Fibroblast of gingiva (primary cell): ENCODE results near the gene CCDC192.

Experiments
- DNase-seq: peaks from one replicate; pipeline ENCODE4 v3.0.0-alpha.2; 2011; ENCODE audit warnings: low read depth

CCDC192 gene

DNA sequence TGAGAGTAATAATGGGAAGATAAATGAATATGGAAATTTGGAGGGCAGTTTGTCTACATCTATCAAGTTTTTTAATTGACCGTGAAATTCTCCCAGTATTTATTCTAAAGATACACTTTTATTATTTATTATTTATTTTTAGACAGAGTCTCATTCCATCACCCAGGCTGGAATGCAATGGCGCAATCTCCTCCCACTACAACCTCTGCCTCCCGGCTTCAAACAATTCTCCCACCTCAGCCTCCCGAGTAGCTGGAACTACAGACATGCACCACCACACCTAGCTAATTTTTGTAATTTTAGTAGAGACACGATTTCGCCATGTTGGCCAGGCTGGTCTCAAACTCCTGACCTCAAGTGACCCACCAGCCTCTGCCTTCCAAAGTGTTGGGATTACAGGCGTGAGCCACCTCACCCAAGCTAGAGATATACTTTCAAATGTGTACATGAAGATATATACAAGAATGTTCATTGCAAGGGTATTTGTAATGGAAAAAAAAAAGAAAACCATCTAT, 282.7 kb downstream of the CCDC192 start:
- DNase-seq, result no peak

DNA sequence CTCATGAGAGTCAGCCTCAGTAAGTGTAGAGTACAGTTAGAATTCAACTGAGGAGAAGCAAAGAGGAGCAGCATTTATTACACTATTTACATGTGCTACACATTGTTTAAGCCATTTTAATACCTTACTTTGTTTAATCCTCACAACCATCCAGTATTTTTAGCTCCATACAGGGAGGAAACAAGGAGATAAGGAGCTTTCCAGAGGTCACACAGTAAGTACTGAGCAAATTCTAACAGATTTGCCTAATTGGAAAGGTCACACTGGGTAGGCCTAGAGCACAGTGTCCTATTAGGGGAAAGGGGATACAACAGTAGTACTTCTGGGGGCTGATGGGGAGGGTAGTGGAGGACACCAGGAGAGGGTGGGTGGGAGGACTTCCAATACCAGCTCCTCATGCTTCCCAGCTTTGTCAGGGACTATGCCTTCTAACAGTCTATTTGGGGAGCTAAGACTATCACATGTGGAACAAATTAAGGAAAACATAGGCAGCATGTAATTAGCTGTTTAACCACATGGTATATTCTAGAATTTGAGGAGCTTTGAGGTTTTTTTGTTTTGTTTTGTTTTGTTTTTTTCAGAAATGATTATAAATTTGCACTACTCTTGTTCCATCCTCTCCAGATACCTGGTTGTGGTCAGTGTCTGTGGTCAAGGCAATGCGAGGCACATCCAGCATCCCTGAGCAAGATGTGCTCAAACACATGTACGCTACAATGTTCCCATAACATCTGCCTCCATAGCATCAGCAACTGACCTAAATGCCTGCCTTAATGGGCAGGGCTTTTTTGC, 284.4 kb downstream of the CCDC192 start:
- DNase-seq, result peak; percentile 36

DNA sequence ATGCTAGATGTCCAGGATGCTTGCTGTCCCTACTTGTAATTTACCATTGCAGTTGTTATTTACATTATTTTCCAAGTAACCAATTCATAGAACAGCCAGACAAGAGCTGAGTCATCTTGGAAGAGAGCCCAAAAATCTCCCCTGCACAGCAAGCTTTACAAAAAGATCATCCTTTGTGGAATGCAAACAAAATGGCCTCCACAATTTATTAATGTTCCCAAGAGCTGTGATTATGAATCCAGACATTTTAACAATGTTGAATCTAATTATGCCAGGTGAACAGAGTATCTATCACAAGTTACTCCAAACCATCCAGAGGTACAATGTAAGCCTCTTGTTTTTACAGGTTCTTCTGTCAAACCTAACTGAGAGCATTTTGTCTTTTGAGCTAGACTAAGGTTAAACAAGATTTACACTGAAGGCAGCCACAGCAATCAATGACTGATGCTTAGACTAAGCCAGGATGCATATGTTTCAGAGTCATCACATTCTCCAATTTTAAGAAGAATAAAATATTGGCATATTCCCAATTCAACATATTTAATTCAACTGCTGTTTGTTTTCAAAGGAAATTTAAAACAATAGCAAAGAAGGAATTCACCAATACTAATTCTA, 285.1 kb downstream of the CCDC192 start:
- DNase-seq, result peak; percentile 83
